ENCODE results near the gene DNAH14. TPM values are rescaled to one million over a fixed set of nuclear protein-coding genes. Genes with fewer than 3 reads are reported as not detected.

DNAH14 gene
- polyA plus RNA-seq, 1 donor (not counting 4 experiments of a cell fraction or from before 2014, with no cell fraction given) = 6.4 TPM

GRCh38 chr1:225224287-225224686, 294.8 kb downstream of the DNAH14 start:
- H3K9ac ChIP-seq (ENCODE audit: control insufficient read depth, extremely low read depth, insufficient read depth, low read length) = no peak overlapping the region
- H3K9me3 ChIP-seq (ENCODE audit: control insufficient read depth, low read depth, low read length) = no peaks in the 10 kb centered on the region
- TF ChIP-seq, protein P1, sequence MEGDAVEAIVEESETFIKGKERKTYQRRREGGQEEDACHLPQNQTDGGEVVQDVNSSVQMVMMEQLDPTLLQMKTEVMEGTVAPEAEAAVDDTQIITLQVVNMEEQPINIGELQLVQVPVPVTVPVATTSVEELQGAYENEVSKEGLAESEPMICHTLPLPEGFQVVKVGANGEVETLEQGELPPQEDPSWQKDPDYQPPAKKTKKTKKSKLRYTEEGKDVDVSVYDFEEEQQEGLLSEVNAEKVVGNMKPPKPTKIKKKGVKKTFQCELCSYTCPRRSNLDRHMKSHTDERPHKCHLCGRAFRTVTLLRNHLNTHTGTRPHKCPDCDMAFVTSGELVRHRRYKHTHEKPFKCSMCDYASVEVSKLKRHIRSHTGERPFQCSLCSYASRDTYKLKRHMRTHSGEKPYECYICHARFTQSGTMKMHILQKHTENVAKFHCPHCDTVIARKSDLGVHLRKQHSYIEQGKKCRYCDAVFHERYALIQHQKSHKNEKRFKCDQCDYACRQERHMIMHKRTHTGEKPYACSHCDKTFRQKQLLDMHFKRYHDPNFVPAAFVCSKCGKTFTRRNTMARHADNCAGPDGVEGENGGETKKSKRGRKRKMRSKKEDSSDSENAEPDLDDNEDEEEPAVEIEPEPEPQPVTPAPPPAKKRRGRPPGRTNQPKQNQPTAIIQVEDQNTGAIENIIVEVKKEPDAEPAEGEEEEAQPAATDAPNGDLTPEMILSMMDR (optimal IDR thresholded peaks at IDR 0.05 in 1 of 3, IDR thresholded peaks at IDR 0.05 in 1 of 3, conservative IDR thresholded peaks at IDR 0.05 in 1 of 3; ENCODE audit: extremely low read depth in 1 of 3, insufficient read depth in 2 of 3, low read length in 3 of 3) = no peak
- TF ChIP-seq EZH2 (IDR thresholded peaks at IDR 0.05; ENCODE audit: low read length) = no peak
- H3K79me2 ChIP-seq (ENCODE audit: control insufficient read depth, insufficient read depth, low read length) = no peaks in the 10 kb centered on the region
- no peak overlapping the region for H3K4me2 ChIP-seq (ENCODE audit: control insufficient read depth, extremely low read depth, insufficient read depth, low read depth, low read length)
- H3K36me3 ChIP-seq (ENCODE audit: control insufficient read depth in 2 of 2, extremely low read depth in 1 of 2, insufficient read depth in 2 of 2, low read length in 2 of 2) = no peaks in the 10 kb centered on the region
- FAIRE-seq (no peak), DNase-seq (ENCODE audit: low read depth, low spot score) (no peak)
- no peak overlapping the region for H3K4me3 ChIP-seq (ENCODE audit: control insufficient read depth in 2 of 3, extremely low read depth in 1 of 3, insufficient read depth in 2 of 3, low read depth in 1 of 3, low read length in 3 of 3)
- no peak overlapping the region for H2AFZ ChIP-seq (ENCODE audit: control insufficient read depth, low read length)
- H4K20me1 ChIP-seq (ENCODE audit: control insufficient read depth, extremely low read depth, insufficient read depth, low read length) = no peaks in the 10 kb centered on the region
- H3K27ac ChIP-seq (ENCODE audit: control insufficient read depth, insufficient read depth, low read length) = no peak overlapping the region
- H3K9me1 ChIP-seq (ENCODE audit: control insufficient read depth, extremely low read depth, insufficient read depth, low read length) = no peaks in the 10 kb centered on the region
- no peaks in the 10 kb centered on the region for H3K27me3 ChIP-seq (ENCODE audit: control insufficient read depth, extremely low read depth, insufficient read depth, low read length)
- no peaks in the 10 kb centered on the region for H3K4me1 ChIP-seq (ENCODE audit: control insufficient read depth, extremely low read depth, insufficient read depth, low read length)
- dilution Hi-C loops (cut with MboI; ENCODE audit: extremely low pct_ligation_motif_present, low sequenced_read_pairs) = no loop called here

DNA sequence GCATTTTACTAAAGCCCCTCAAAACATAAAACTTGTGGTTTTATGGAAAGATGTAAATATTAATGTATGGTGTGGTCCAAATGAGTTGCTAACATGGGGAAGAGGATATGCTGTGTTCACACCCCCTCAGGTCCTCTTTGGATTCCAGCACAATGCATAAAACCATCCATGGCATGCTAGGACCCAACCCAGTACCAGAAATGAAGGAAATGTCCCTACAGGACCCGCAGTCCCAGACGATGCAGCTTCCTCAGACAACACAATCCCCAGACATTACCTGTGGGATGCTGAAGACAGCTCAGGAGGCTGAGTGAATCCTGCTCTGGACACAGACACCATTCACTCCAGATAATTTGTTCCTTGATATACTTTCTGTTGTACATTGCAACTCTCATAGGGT, 296.2 kb downstream of the DNAH14 start:
- no peaks in the 10 kb centered on the region for H3K4me1 ChIP-seq (ENCODE audit: control insufficient read depth, extremely low read depth, insufficient read depth, low read length)
- no peaks in the 10 kb centered on the region for H3K36me3 ChIP-seq (ENCODE audit: control insufficient read depth in 2 of 2, extremely low read depth in 1 of 2, insufficient read depth in 2 of 2, low read length in 2 of 2)
- H3K9me3 ChIP-seq (ENCODE audit: control insufficient read depth, low read depth, low read length) = no peaks in the 10 kb centered on the region
- H3K9ac ChIP-seq (ENCODE audit: control insufficient read depth, extremely low read depth, insufficient read depth, low read length) = no peak overlapping the region
- no peaks in the 10 kb centered on the region for H4K20me1 ChIP-seq (ENCODE audit: control insufficient read depth, extremely low read depth, insufficient read depth, low read length)
- H2AFZ ChIP-seq (ENCODE audit: control insufficient read depth, low read length) = no peak overlapping the region
- FAIRE-seq (no peak), DNase-seq (ENCODE audit: low read depth, low spot score) (no peak)
- no peak overlapping the region for H3K4me2 ChIP-seq (ENCODE audit: control insufficient read depth, extremely low read depth, insufficient read depth, low read depth, low read length)
- H3K27me3 ChIP-seq (ENCODE audit: control insufficient read depth, extremely low read depth, insufficient read depth, low read length) = no peaks in the 10 kb centered on the region
- H3K27ac ChIP-seq (ENCODE audit: control insufficient read depth, insufficient read depth, low read length) = no peak overlapping the region
- H3K79me2 ChIP-seq (ENCODE audit: control insufficient read depth, insufficient read depth, low read length) = no peaks in the 10 kb centered on the region
- TF ChIP-seq, protein P1 (optimal IDR thresholded peaks at IDR 0.05 in 1 of 3, IDR thresholded peaks at IDR 0.05 in 1 of 3, conservative IDR thresholded peaks at IDR 0.05 in 1 of 3; ENCODE audit: extremely low read depth in 1 of 3, insufficient read depth in 2 of 3, low read length in 3 of 3) = no peak
- no peak for TF ChIP-seq EZH2 (IDR thresholded peaks at IDR 0.05; ENCODE audit: low read length)
- dilution Hi-C loops (cut with MboI; ENCODE audit: extremely low pct_ligation_motif_present, low sequenced_read_pairs) = no loop called here
- H3K4me3 ChIP-seq (ENCODE audit: control insufficient read depth in 2 of 3, extremely low read depth in 1 of 3, insufficient read depth in 2 of 3, low read depth in 1 of 3, low read length in 3 of 3) = no peak overlapping the region
- no peaks in the 10 kb centered on the region for H3K9me1 ChIP-seq (ENCODE audit: control insufficient read depth, extremely low read depth, insufficient read depth, low read length)
